Sigmoid colon (tissue), 7 donors: ENCODE data around the gene CNGA2. TPM values are rescaled to one million over a fixed set of nuclear protein-coding genes. Genes with fewer than 3 reads are reported as not detected.

Source experiments
- DNase-seq: peaks from one replicate; pipeline ENCODE4 v3.0.0-alpha.2; 2019
- H3K27ac ChIP-seq, 4 donors: fragments of 200-600 bp; sonication (generic); one replicate each; pipeline ENCODE4 v1.5.1; 2016 to 2019; ENCODE audit warnings: mild to moderate bottlenecking in 1 of 4
- H3K27me3 ChIP-seq, 3 donors: fragments of 200-600 bp; sonication (generic); one replicate each; pipeline ENCODE4 v1.5.1; 2019; ENCODE audit warnings: mild to moderate bottlenecking in 1 of 3
- H3K36me3 ChIP-seq, 4 donors: fragments of 200-600 bp; sonication (generic); one replicate each; pipeline ENCODE4 v1.5.1; 2016 to 2019
- H3K4me1 ChIP-seq, 4 donors: fragments of 200-600 bp; sonication (generic); one replicate each; pipeline ENCODE4 v1.5.1; 2017 to 2019
- H3K4me3 ChIP-seq, 4 donors: fragments of 200-600 bp; sonication (generic); one replicate each; pipeline ENCODE4 v1.5.1; 2017 to 2019; ENCODE audit warnings: mild to moderate bottlenecking in 2 of 4, moderate library complexity in 1 of 4
- H3K9me3 ChIP-seq, 4 donors: fragments of 200-600 bp in 3 of 4; sonication (generic) in 3 of 4; one replicate each; pipeline versions ENCODE4 v1.5.1 to v1.6.1; 2013 to 2019
- CTCF ChIP-seq, 4 experiments: fragments of 450-650 bp in 3 of 4; fragments of 200-600 bp in 1 of 4; IDR thresholded peaks; one replicate each; pipeline ENCODE4 v1.5.1; 2016 to 2019; ENCODE audit warnings: antibody characterized with exemption in 4 of 4, mild to moderate bottlenecking in 3 of 4, moderate library complexity in 2 of 4
- EP300 ChIP-seq, 4 donors: sonication (generic); formaldehyde crosslinking; IDR thresholded peaks; one replicate each; pipeline ENCODE4 v1.6.1; 2017; ENCODE audit warnings: antibody characterized with exemption in 4 of 4
- POLR2A ChIP-seq, 2 donors: fragments of 450-650 bp; IDR thresholded peaks; one replicate each; pipeline ENCODE4 v1.6.1; 2016; ENCODE audit warnings: antibody characterized with exemption in 2 of 2, mild to moderate bottlenecking in 2 of 2, moderate library complexity in 2 of 2
- POLR2AphosphoS5 ChIP-seq, 4 donors: sonication (generic); formaldehyde crosslinking; IDR thresholded peaks; one replicate each; pipeline ENCODE4 v1.6.1; 2017; ENCODE audit warnings: antibody characterized with exemption in 4 of 4
- WGBS, 2 donors: extraction: QIAGEN DNeasy Blood & Tissue Kit; methylation state at CpG; one replicate each; pipeline ENCODE4 v1.1.7; 2013; 5-methylcytosine and 5-hydroxymethylcytosine counted together
- intact Hi-C: fragments of 100-400 bp; cut with DNase I; formaldehyde crosslinking; loops from one replicate; pipeline ENCODE4 v1.15.1; 2023
- polyA plus RNA-seq, 3 donors: library from polyadenylated mRNA; stranded (reverse); fragments of 200-250 nt; gene quantifications; one replicate each; pipeline ENCODE4 v1.2.3, GENCODE V29; 2013
- total RNA-seq, 4 donors: library from RNA; depleted of rRNA; stranded (reverse); fragments of >200 nt; gene quantifications; one replicate each; pipeline ENCODE4 v1.1.0, GENCODE V29; 2016
- donor health status: healthy with polysubstance abuse.
- donor health status: Bipolar disorder and iron deficiency.
- donor health status: healthy.

Gene CNGA2
- total and polyA plus RNA-seq, 7 donors = under 0.01 TPM; not detected in 6

- Histone ChIP-seq H3K4me1 (no peaks in the 10 kb centered on the region), H3K4me3 (no peak overlapping the region), H3K9me3 (no peaks in the 10 kb centered on the region), H3K36me3 (no peaks in the 10 kb centered on the region), H3K27ac (no peak overlapping the region), H3K27me3 (peaks cover 0 to 7% (median 3%) of the 10 kb centered on the region in 3 donors)
- WGBS, 2 donors = 92 to 94% methylated on average over 9 of the region's 9 CpGs
- TF ChIP-seq POLR2AphosphoS5 (IDR thresholded peaks at IDR 0.05) (no peak), CTCF (IDR thresholded peaks at IDR 0.05) (no peak), POLR2A (IDR thresholded peaks at IDR 0.05) (no peak), EP300 (IDR thresholded peaks at IDR 0.05) (no peak)
- intact Hi-C loops = no loop called here
- no peak for DNase-seq
Measured at GRCh38 chrX:151699746-151700145, 34.8 kb upstream of the CNGA2 start.

GRCh38 chrX:151700581-151700980 lies 34.0 kb upstream of the CNGA2 start:
- TF ChIP-seq POLR2AphosphoS5 (IDR thresholded peaks at IDR 0.05) = no peak
- no peak for TF ChIP-seq EP300 (IDR thresholded peaks at IDR 0.05)
- TF ChIP-seq POLR2A (IDR thresholded peaks at IDR 0.05) = no peak
- TF ChIP-seq CTCF (IDR thresholded peaks at IDR 0.05) = no peak
- Histone ChIP-seq H3K27me3 (peaks cover 0 to under 1% (median 0%) of the 10 kb centered on the region in 3 donors), H3K4me1 (no peaks in the 10 kb centered on the region), H3K4me3 (no peak overlapping the region), H3K27ac (no peak overlapping the region), H3K9me3 (no peaks in the 10 kb centered on the region), H3K36me3 (no peaks in the 10 kb centered on the region)
- intact Hi-C loops = no loop called here
- WGBS, 2 donors = 92% methylated on average over 16 of the region's 16 CpGs
- no peak for DNase-seq

DNA sequence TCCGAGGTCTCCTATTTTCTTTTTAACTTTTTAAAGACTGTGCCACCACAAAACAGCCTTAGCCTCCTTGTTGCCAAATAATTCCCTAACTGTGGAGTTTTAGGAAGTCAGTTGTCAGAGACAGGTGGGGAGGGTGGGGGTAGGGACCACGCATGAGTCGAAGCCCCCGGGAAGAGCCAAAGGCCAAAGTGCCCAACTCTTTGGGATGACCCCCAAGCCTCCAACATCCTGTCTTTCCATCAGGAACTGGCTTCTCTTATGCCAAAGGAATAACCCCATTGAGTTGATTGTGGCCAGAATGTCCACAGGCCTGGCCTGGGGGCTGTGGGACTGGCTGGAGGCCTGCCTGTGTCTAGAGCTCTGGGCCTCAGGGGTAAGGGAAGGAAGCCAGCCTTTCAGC lies 33.5 kb upstream of the CNGA2 start:
- Histone ChIP-seq H3K27me3 (no peaks in the 10 kb centered on the region), H3K4me1 (no peaks in the 10 kb centered on the region), H3K36me3 (no peaks in the 10 kb centered on the region), H3K4me3 (no peak overlapping the region), H3K9me3 (no peaks in the 10 kb centered on the region), H3K27ac (no peak overlapping the region)
- intact Hi-C loops = no loop called here
- DNase-seq = no peak
- no peak for TF ChIP-seq EP300 (IDR thresholded peaks at IDR 0.05)
- TF ChIP-seq POLR2AphosphoS5 (IDR thresholded peaks at IDR 0.05) = no peak
- TF ChIP-seq CTCF (IDR thresholded peaks at IDR 0.05) = no peak
- TF ChIP-seq POLR2A (IDR thresholded peaks at IDR 0.05) = no peak
- 95 to 97% methylated on average over 4 of the region's 4 CpGs for WGBS, 2 donors

DNA sequence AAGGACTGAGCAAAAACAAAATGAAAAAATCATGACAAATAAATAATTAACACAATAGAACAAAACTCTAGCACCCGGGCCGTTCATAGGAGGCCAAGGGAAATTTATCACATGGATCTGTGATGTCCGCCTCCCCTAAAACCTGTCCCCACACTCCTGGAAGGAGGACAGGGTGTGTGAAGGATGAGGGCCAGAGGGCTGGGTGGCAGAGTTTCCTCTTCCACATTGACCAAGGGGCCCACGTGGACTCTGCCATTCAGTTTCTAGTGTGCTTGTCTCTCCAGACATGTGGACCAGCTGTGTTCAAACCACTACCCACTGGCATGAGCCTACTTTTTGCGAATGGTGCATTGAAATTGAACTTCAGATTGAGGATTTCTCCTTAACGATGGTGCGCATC lies 33.0 kb upstream of the CNGA2 start:
- Histone ChIP-seq H3K27ac (no peak overlapping the region), H3K4me3 (no peak overlapping the region), H3K4me1 (no peaks in the 10 kb centered on the region), H3K27me3 (no peaks in the 10 kb centered on the region), H3K36me3 (no peaks in the 10 kb centered on the region), H3K9me3 (no peaks in the 10 kb centered on the region)
- no peak for DNase-seq
- intact Hi-C loops = no loop called here
- TF ChIP-seq CTCF (IDR thresholded peaks at IDR 0.05) (no peak), POLR2A (IDR thresholded peaks at IDR 0.05) (no peak), EP300 (IDR thresholded peaks at IDR 0.05) (no peak), POLR2AphosphoS5 (IDR thresholded peaks at IDR 0.05) (no peak)
- 88 to 89% methylated on average over 7 of the region's 7 CpGs for WGBS, 2 donors

DNA sequence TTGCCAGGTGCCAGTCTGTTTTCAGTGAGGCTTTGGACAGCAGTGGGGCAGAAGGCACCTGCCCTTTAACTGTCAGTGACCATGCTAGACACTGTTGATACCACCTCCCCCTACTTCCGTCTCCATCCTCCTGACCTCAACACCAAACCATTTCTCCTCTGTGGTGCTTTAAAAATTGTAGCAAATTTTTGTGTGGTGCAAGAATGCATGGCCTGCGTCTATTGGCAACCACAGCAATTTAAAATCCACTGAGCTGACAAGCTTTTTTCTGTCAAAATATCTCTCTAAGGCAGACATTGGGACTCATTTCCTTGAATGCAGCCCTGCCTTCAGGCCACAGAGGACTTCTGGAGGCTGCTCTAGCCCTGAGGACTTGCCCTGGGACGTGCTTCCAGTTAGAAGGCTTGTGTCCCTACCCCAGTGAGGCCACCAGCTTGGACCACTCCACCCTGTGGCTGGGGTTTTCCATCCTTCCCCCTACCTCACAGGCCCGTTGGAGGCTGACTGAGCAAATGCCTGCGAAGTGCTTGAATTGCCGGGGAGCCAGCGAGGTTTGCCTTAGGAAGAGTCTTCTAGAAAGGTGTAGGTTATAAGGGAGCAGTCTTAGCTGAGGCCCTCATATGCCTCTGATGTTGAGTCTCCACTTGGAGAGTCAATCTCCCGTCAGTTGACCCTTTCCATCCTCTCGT lies 32.4 kb upstream of the CNGA2 start:
- H3K4me3 ChIP-seq = no peak overlapping the region
- H3K36me3 ChIP-seq = no peaks in the 10 kb centered on the region
- intact Hi-C loops = no loop called here
- no peak for DNase-seq
- no peak for TF ChIP-seq CTCF (IDR thresholded peaks at IDR 0.05)
- TF ChIP-seq POLR2A (IDR thresholded peaks at IDR 0.05) = no peak
- TF ChIP-seq EP300 (IDR thresholded peaks at IDR 0.05) = no peak
- TF ChIP-seq POLR2AphosphoS5 (IDR thresholded peaks at IDR 0.05) = no peak
- no peak overlapping the region for H3K27ac ChIP-seq
- H3K9me3 ChIP-seq = no peaks in the 10 kb centered on the region
- WGBS, 2 donors = 77 to 90% methylated on average over 9 of the region's 9 CpGs
- no peaks in the 10 kb centered on the region for H3K4me1 ChIP-seq
- no peaks in the 10 kb centered on the region for H3K27me3 ChIP-seq
